Lower leg skin (tissue), 4 donors: Measurements from ENCODE around the gene PLCXD3. TPM values are rescaled to one million over a fixed set of nuclear protein-coding genes. Genes with fewer than 3 reads are reported as not detected.

Experiments used
- DNase-seq, 2 donors: peaks; one replicate each; pipeline ENCODE4 v3.0.0-alpha.2; 2019; ENCODE audit warnings: low spot score in 2 of 2
- H3K4me3 ChIP-seq: fragments of 200-600 bp; sonication (generic); 2 replicates; pipeline ENCODE4 v1.5.1; 2017; ENCODE audit warnings: mild to moderate bottlenecking, low read depth; ENCODE audit not compliant: poor library complexity, severe bottlenecking
- POLR2A ChIP-seq, 2 donors: fragments of 450-650 bp; IDR thresholded peaks; one replicate each; pipeline ENCODE4 v1.6.1; 2016 to 2017; ENCODE audit warnings: antibody characterized with exemption in 2 of 2, mild to moderate bottlenecking in 1 of 2, moderate library complexity in 1 of 2
- WGBS, 2 donors: methylation state at CpG; one replicate each; pipeline ENCODE4 v1.1.5; 2018; 5-methylcytosine and 5-hydroxymethylcytosine counted together
- intact Hi-C: fragments of 100-400 bp; cut with DNase I; formaldehyde crosslinking; loops from one replicate; pipeline ENCODE4 v1.15.0; 2023; ENCODE audit warnings: low total_unique reads
- total RNA-seq, 4 donors: library from RNA; depleted of rRNA; stranded (reverse); fragments of >200 nt; gene quantifications; one replicate each; pipeline ENCODE4 v1.1.0, GENCODE V29; 2016
- TF ChIP-seq, protein P1 (sequence below), 3 donors: fragments of 450-650 bp; IDR thresholded peaks; one replicate each; pipeline ENCODE4 v1.5.1; 2016; ENCODE audit warnings: antibody characterized with exemption in 3 of 3, mild to moderate bottlenecking in 3 of 3, moderate library complexity in 2 of 3

PLCXD3 gene
- total RNA-seq, 4 donors from 2014 or later, result 0.04 to 1.1 (median 0.50) TPM

- TF ChIP-seq, protein P1, sequence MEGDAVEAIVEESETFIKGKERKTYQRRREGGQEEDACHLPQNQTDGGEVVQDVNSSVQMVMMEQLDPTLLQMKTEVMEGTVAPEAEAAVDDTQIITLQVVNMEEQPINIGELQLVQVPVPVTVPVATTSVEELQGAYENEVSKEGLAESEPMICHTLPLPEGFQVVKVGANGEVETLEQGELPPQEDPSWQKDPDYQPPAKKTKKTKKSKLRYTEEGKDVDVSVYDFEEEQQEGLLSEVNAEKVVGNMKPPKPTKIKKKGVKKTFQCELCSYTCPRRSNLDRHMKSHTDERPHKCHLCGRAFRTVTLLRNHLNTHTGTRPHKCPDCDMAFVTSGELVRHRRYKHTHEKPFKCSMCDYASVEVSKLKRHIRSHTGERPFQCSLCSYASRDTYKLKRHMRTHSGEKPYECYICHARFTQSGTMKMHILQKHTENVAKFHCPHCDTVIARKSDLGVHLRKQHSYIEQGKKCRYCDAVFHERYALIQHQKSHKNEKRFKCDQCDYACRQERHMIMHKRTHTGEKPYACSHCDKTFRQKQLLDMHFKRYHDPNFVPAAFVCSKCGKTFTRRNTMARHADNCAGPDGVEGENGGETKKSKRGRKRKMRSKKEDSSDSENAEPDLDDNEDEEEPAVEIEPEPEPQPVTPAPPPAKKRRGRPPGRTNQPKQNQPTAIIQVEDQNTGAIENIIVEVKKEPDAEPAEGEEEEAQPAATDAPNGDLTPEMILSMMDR (IDR thresholded peaks at IDR 0.05), result no peak
- TF ChIP-seq POLR2A (IDR thresholded peaks at IDR 0.05), result no peak
- 95 to 100% methylated on average over 1 to 2 of the region's 2 CpGs for WGBS, 2 donors
These were observed 219.6 kb downstream of the PLCXD3 start for GRCh38 chr5:41290810-41291209.

GRCh38 chr5:41289970-41290464 is 220.4 kb downstream of the PLCXD3 start:
- intact Hi-C loops, result no loop called here
- 83 to 85% methylated on average over 4 of the region's 4 CpGs for WGBS, 2 donors
- no peak for DNase-seq
- no peak for TF ChIP-seq POLR2A (IDR thresholded peaks at IDR 0.05)
- TF ChIP-seq, protein P1 (IDR thresholded peaks at IDR 0.05), result no peak
- H3K4me3 ChIP-seq, result no peak overlapping the region

More at GRCh38 chr5:41290810-41291209, 219.6 kb downstream of the PLCXD3 start:
- intact Hi-C loops, result no loop called here
- H3K4me3 ChIP-seq, result no peak overlapping the region
- no peak for DNase-seq

DNA sequence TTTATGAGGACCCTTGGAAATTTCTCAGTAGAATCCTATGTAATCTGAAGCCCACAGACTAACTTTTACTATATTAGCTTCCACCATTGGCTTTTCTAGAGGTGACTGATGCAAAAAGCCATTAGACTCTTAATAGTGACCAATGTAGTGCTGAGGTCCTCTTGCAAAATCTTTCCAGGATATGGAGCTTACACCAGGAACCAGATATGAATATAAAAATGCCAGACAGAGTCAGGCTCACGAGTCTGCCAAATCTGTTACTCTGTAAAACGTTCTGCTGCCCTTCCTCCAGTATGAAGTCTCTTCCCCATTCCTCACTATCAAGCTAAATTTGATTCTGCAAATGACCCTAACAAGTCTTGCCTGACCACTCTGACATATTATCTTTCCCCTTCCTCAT is 223.7 kb downstream of the PLCXD3 start:
- H3K4me3 ChIP-seq, result no peak overlapping the region
- TF ChIP-seq, protein P1 (IDR thresholded peaks at IDR 0.05), result no peak
- no peak for TF ChIP-seq POLR2A (IDR thresholded peaks at IDR 0.05)
- WGBS, 2 donors, result 57 to 75% methylated on average over 2 of the region's 2 CpGs
- DNase-seq, result no peak
- intact Hi-C loops, result no loop called here

GRCh38 chr5:41286165-41286564 is 224.2 kb downstream of the PLCXD3 start:
- TF ChIP-seq POLR2A (IDR thresholded peaks at IDR 0.05), result no peak
- TF ChIP-seq, protein P1 (IDR thresholded peaks at IDR 0.05), result no peak
- H3K4me3 ChIP-seq, result no peak overlapping the region
- WGBS, 2 donors, result 83 to 93% methylated on average over 2 of the region's 2 CpGs
- intact Hi-C loops, result no loop called here
- DNase-seq, result no peak

DNA sequence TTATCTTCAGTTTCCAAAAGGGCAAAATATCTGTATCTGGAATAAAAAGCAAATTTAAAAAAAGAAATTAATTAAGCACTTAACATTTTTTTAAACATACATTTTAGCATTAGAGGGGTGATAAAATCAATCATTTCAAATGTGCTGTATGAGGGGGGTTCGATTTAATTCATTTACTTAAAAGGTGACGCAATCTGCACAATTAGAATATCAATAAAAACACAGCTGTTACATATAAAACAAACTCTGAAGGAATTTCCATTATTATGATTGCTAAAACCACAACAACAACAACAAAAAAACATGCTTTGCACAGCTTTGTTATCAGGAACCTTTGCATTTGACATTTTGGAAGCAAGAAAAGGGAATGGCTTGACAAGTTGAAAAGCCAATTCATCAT is 225.5 kb downstream of the PLCXD3 start:
- no peak for DNase-seq
- WGBS, 2 donors, result 63 to 66% methylated on average over 2 of the region's 2 CpGs
- intact Hi-C loops, result no loop called here
- TF ChIP-seq POLR2A (IDR thresholded peaks at IDR 0.05), result no peak
- H3K4me3 ChIP-seq, result no peak overlapping the region

DNA sequence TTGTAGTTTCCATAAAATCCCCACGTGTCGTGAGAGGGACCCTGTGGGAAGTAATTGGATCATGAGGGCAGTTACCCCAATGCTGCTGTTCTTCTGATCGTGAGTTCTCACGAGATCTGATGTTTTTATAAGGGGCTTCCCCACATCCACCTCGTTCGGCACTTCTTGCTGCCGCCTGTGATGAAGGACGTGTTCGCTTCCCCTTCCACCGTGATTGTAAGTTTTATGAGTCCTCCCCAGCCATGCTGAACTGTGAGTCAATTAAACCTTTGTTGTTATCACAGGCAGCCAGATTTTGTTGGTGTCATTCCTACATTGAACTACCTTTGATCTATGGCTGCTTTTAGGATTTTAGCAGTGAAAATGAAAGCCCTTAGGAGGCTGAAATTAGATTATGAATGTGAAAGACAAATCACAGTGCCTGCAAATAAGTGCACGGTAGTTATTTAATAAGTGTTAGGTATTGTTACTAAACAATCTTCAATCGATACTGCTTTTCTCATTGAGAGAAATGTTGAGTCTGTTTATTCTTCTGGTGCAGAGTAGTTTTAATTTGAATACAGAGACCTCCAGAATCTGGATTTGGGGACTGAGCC is 229.1 kb downstream of the PLCXD3 start:
- intact Hi-C loops, result no loop called here
- WGBS, 2 donors, result 55 to 59% methylated on average over 12 of the region's 12 CpGs

More for the DNA sequence above, 229.1 kb downstream of the PLCXD3 start:
- no peak overlapping the region for H3K4me3 ChIP-seq
- DNase-seq, result no peak
- no peak for TF ChIP-seq POLR2A (IDR thresholded peaks at IDR 0.05)
- TF ChIP-seq, protein P1 (IDR thresholded peaks at IDR 0.05), result no peak
